Activated CD4-positive, alpha-beta T cell treated with anti-CD3 and anti-CD28 coated beads, Interleukin-2, amount 10 ng/mL, durations not matched to agents 7 days and 5 days (primary cell): Measurements from ENCODE around the gene LZTFL1. TPM values are rescaled to one million over a fixed set of nuclear protein-coding genes. Genes with fewer than 3 reads are reported as not detected.
"Not testable (repeated sequence)": the region's sequence is repeated elsewhere in the genome, so short reads cannot be mapped to it uniquely, and the experiment has no call there.

Experiments
- CTCF ChIA-PET: fragments of 350-600 bp; sonication (Branson Sonifier 250); formaldehyde crosslinking; loops from one replicate; lab custom pipeline; 2021; ENCODE audit warnings: antibody characterized with exemption; lab: Charles Lee
- POLR2A ChIA-PET: fragments of 350-600 bp; sonication (Branson Sonifier 250); formaldehyde crosslinking; loops from one replicate; lab custom pipeline; 2021; ENCODE audit warnings: antibody characterized with exemption; lab: Charles Lee
- DNase-seq: peaks from one replicate; pipeline ENCODE4 v3.0.0-alpha.2; 2020
- H3K27ac Mint-ChIP-seq: one replicate; pipeline ENCODE4 v1.8.0; 2021; ENCODE audit warnings: mild to moderate bottlenecking, moderate library complexity, mixed read lengths
- H3K27me3 Mint-ChIP-seq: one replicate; pipeline ENCODE4 v1.8.0; 2021; ENCODE audit warnings: mixed read lengths
- H3K36me3 Mint-ChIP-seq: one replicate; pipeline ENCODE4 v1.8.0; 2021; ENCODE audit warnings: low read depth, mixed read lengths
- H3K4me1 Mint-ChIP-seq: one replicate; pipeline ENCODE4 v1.8.0; 2021; ENCODE audit warnings: mixed read lengths
- H3K4me3 Mint-ChIP-seq: one replicate; pipeline ENCODE4 v1.8.0; 2021; ENCODE audit warnings: mild to moderate bottlenecking, moderate library complexity, mixed read lengths
- H3K9me3 Mint-ChIP-seq: one replicate; pipeline ENCODE4 v1.8.0; 2021; ENCODE audit warnings: mixed read lengths
- total RNA-seq, 2 experiments: library from RNA; stranded (reverse); gene quantifications; one replicate each; pipeline ENCODE4 v1.2.3, GENCODE V29; 2021

Gene LZTFL1
- total RNA-seq, 2 experiments from 2014 or later: 6.3 to 7.7 TPM

- Mint-ChIP-seq H3K36me3 (peaks cover 12% of the 10 kb centered on the region), H3K27ac (no peak overlapping the region)
- POLR2A ChIA-PET: no interaction called here
Measured at GRCh38 chr3:45860481-45860880, 18.6 kb upstream of the LZTFL1 start.

DNA sequence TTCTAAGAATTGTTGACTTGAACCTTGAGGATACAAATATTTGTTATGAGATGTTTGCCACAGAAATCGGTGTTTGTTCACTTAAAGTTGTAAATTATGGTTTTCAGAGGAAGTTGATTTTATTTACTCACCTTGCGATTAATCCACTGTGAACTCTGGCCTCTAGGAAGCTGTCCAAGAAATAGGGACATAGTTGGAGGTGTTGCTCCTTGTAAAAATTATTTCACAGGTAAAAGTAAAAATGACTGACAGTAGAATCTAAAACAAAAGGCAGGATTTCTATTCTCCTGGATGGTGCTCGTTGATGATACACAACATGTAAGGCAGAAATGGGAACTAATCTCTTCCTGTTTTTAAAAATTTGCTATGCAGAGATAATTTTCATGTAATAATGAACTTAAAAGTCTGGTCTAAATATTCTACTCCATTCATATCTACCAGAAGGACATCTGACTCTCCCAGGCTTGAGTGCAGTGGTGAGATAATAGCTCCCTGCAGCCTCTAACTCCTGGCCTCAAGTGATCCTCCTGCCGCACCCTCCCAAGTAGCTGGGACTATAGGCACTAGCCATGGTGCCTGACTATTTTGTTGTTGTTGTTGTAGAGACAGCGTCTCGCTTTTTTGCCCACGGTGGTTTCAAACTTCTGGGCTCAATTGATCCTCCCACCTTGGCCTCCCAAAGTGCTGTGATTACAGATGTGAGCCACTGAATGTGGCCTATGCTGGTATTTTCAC lies 17.1 kb upstream of the LZTFL1 start:
- ChIA-PET POLR2A (no interaction called here), CTCF (no interaction called here)
- Mint-ChIP-seq H3K4me1 (peaks cover 21% of the 10 kb centered on the region), H3K36me3 (peaks cover 12% of the 10 kb centered on the region), H3K27me3 (peaks cover 76% of the 10 kb centered on the region), H3K4me3 (no peak overlapping the region), H3K9me3 (peaks cover 14% of the 10 kb centered on the region), H3K27ac (no peak overlapping the region)
- no peak for DNase-seq

More at GRCh38 chr3:45860481-45860880, 18.6 kb upstream of the LZTFL1 start:
- DNase-seq: no peak
- H3K4me3 Mint-ChIP-seq: no peak overlapping the region
- peaks cover 31% of the 10 kb centered on the region for H3K4me1 Mint-ChIP-seq
- peaks cover 13% of the 10 kb centered on the region for H3K9me3 Mint-ChIP-seq
- CTCF ChIA-PET: interaction anchor here (0.5 kb wide), 1 partner anchor 349 kb away, joined by 3 read pairs; no protein-coding TSS in a partner anchor
- H3K27me3 Mint-ChIP-seq: peaks cover 76% of the 10 kb centered on the region

GRCh38 chr3:45857024-45857423 lies 15.1 kb upstream of the LZTFL1 start:
- H3K9me3 Mint-ChIP-seq, H3K4me3 Mint-ChIP-seq, H3K36me3 Mint-ChIP-seq, H3K27ac Mint-ChIP-seq, CTCF ChIA-PET, POLR2A ChIA-PET, DNase-seq: not testable (repeated sequence)
- H3K4me1 Mint-ChIP-seq: peaks cover 26% of the 10 kb centered on the region
- H3K27me3 Mint-ChIP-seq: peaks cover 73% of the 10 kb centered on the region

DNA sequence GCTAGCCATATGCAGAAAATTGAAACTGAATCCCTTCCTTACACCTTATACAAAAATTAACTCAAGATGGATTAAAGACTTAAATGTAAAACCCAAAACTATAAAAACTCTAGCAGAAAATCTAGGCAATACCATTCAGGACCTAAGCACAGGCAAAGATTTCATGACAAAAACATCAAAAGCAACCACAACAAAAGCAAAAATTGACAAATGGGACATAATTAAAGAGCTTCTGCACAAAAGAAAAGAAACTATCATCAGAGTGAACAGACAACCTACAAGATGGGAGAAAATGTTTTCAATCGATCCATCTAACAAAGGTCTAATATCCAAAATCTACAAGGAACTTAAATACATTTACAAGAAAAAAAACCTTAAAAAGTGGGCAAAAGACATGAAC lies 14.4 kb upstream of the LZTFL1 start:
- POLR2A ChIA-PET, H3K4me3 Mint-ChIP-seq, DNase-seq, CTCF ChIA-PET, H3K36me3 Mint-ChIP-seq, H3K9me3 Mint-ChIP-seq, H3K27ac Mint-ChIP-seq: not testable (repeated sequence)
- Mint-ChIP-seq H3K4me1 (peaks cover 24% of the 10 kb centered on the region), H3K27me3 (peaks cover 70% of the 10 kb centered on the region)

DNA sequence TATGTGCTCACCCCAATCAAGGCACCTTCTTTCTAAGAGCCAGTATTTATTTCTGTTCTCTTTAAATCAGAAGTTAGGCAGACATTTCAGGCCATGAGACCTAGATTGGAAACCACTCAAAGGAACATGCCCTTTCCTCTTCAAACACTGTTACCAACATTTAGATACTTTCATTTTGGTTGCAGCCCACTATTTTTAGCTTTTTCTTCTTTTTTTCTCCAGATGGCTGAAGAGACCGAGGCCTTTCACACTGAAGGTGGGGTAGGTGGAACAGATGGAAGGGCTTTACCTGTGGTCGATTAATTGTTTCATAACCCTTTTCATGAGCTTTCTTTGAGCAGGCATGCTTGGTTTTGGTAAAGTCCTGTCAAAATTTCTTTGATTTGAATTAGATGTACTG lies 10.9 kb upstream of the LZTFL1 start:
- H3K4me3 Mint-ChIP-seq: no peak overlapping the region
- POLR2A ChIA-PET: no interaction called here
- peaks cover 18% of the 10 kb centered on the region for H3K4me1 Mint-ChIP-seq
- no peak overlapping the region for H3K27ac Mint-ChIP-seq
- DNase-seq: no peak
- H3K36me3 Mint-ChIP-seq: peaks cover 2% of the 10 kb centered on the region
- H3K9me3 Mint-ChIP-seq: peaks cover 6% of the 10 kb centered on the region
- H3K27me3 Mint-ChIP-seq: peaks cover 75% of the 10 kb centered on the region
- CTCF ChIA-PET: interaction anchor here (1.1 to 1.4 kb wide), 2 partner anchors 11 to 12 kb away, joined by 3 read pairs; no protein-coding TSS in a partner anchor

DNA sequence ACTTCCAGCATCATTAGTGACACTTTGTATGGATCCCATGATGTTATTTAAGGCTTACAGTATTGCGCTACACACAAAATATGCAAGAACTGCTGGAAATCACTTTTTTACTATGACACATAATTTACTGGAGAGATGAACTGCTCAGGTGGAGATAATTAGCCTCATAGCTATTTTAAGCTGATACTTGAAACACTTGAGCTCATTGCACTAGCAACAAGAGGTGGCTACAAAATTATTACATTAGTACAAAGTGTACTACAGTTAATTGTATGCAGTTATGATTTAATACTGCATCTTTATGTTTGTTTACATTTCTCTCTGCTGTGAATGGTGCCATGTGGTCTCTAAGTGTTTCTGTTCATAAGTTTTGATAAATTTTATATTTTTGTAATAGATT lies 6.5 kb upstream of the LZTFL1 start:
- Mint-ChIP-seq H3K27me3 (peaks cover 72% of the 10 kb centered on the region), H3K9me3 (no peaks in the 10 kb centered on the region), H3K36me3 (no peaks in the 10 kb centered on the region), H3K27ac (no peak overlapping the region), H3K4me1 (peaks cover 17% of the 10 kb centered on the region), H3K4me3 (no peak overlapping the region)
- ChIA-PET CTCF (interaction anchor here (0.5 to 1.9 kb wide), 4 partner anchors 11 to 1949 kb away, joined by 3 to 4 read pairs (median 4); no protein-coding TSS in a partner anchor), POLR2A (no interaction called here)
- DNase-seq: no peak

DNA sequence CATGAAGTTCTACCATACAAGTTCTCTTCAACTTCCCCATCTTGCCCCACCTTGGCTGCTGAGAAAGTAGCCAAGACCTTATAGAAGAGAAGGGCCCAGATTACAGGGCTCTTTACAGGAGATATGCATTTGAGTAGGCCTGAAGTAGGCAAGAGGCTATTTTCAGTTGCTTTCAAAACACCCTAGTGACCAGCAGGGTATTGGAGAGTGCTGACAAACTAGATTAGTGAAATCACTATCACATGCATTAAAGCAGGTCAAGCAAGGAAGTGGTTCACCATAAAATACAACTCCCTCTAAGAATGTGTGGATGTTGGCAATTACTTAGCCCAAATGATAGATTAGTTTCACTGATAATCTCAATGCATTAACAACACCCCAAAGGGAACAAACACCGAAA lies 2.7 kb upstream of the LZTFL1 start:
- peaks cover 56% of the 10 kb centered on the region for H3K27me3 Mint-ChIP-seq
- H3K4me3 Mint-ChIP-seq: no peak overlapping the region
- peaks cover 27% of the 10 kb centered on the region for H3K4me1 Mint-ChIP-seq
- ChIA-PET CTCF (interaction anchor here (0.7 kb wide), 1 partner anchor 228 kb away, joined by 3 read pairs; no protein-coding TSS in a partner anchor), POLR2A (no interaction called here)
- no peaks in the 10 kb centered on the region for H3K36me3 Mint-ChIP-seq
- no peaks in the 10 kb centered on the region for H3K9me3 Mint-ChIP-seq
- DNase-seq: no peak
- H3K27ac Mint-ChIP-seq: no peak overlapping the region

DNA sequence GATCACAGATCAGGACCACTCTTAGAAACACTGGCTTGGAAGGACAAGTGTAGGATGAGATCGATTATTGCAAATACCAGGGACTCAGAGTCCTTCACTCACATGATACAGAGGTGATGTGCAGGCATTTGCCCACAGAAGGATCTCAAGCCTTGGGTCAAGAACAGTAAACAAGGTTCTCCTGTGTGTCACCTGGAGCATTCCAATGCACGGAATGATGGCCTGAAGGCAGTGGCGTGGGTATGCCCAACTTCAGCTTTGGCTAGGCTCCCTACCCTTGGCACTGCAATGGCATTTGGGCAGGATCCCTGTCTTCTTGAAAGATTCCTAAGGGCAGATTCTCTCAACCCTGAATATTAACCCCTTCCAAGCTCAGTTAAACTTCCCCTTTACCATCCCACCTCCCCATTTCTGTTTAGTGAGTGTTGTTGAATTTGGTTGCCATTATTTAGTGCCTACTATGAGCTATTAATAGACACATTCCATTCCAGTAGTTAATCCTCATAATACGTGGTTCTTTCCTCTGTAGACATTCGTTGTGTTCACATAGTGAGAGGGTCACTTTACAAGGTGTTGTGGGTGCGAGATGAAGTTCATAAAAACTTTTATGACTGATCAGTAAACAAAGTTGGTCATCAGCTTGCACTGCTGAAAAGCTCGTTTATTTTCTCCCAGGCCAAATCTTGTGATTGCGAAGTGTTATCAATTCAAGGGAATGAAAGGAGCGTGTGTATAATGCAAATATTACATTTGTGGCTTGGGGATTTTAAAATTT lies 1.1 kb upstream of the LZTFL1 start:
- peaks cover 27% of the 10 kb centered on the region for H3K4me1 Mint-ChIP-seq
- no peak overlapping the region for H3K4me3 Mint-ChIP-seq

GRCh38 chr3:45841420-45841756 lies 531 bp downstream of the LZTFL1 start:
- Mint-ChIP-seq H3K4me3 (peak overlapping the region; percentile 91), H3K27me3 (peaks cover 42% of the 10 kb centered on the region), H3K4me1 (peaks cover 27% of the 10 kb centered on the region), H3K9me3 (no peaks in the 10 kb centered on the region), H3K27ac (peak overlapping the region; percentile 88), H3K36me3 (no peaks in the 10 kb centered on the region)
- peak; percentile 28 for DNase-seq
- ChIA-PET POLR2A (no interaction called here), CTCF (interaction anchor here (0.9 to 1.4 kb wide), 3 partner anchors 12 to 236 kb away, joined by 3 to 4 read pairs (median 3); no protein-coding TSS in a partner anchor)

More for the DNA sequence above, 1.1 kb upstream of the LZTFL1 start:
- no peak for DNase-seq
- no peaks in the 10 kb centered on the region for H3K9me3 Mint-ChIP-seq
- no peaks in the 10 kb centered on the region for H3K36me3 Mint-ChIP-seq
- peaks cover 57% of the 10 kb centered on the region for H3K27me3 Mint-ChIP-seq
- ChIA-PET CTCF (interaction anchor here (1.1 to 1.2 kb wide), 2 partner anchors 22 to 96 kb away, joined by 3 to 4 read pairs; no protein-coding TSS in a partner anchor), POLR2A (interaction anchor here (0.7 kb wide), 1 partner anchor 35 kb away, joined by 4 read pairs; no protein-coding TSS in a partner anchor)
- H3K27ac Mint-ChIP-seq: no peak overlapping the region

DNA sequence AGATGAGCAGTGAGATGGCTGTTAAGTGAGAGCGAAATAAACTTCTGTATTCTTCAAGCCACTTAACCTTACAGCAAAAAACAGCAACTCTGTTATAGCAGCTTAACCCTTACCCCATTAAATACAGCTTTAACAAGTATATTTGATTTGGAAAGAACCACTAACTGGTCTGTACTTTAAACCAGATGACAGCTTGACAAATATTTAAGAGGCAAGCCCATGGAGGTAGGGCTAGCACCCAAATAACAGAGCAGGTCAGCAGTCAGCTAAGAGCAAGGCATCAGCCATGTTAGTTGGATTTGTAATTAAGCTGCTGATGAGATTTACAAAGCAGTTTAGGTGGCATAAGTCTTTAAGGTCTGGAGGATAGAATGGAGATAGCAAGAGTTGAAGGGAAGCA lies 3.5 kb downstream of the LZTFL1 start:
- Mint-ChIP-seq H3K27ac (peak overlapping the region; percentile 15), H3K9me3 (no peaks in the 10 kb centered on the region), H3K27me3 (peaks cover 25% of the 10 kb centered on the region), H3K4me3 (no peak overlapping the region), H3K36me3 (no peaks in the 10 kb centered on the region), H3K4me1 (peaks cover 22% of the 10 kb centered on the region)
- CTCF ChIA-PET: interaction anchor here (1.0 kb wide), 1 partner anchor 35 kb away, joined by 3 read pairs; no protein-coding TSS in a partner anchor
- DNase-seq: no peak
- POLR2A ChIA-PET: no interaction called here

DNA sequence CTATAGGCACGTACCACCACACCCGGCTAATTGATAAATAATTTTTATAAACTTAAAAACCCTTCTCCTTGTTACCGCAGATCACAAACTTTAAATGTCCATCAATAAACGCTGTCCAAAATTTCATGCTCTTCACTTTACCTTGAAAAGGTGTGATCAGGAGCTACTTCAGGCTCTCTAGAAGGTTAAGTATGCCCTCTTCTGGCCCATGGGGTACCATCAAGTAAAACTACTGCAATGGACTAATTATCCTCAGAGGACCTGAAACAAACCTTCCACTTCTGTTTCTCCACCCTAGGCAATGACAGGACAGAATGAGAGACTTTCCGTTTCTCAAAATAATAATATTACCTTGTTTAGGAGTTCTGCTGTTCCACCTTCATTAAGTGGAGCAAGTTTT lies 9.2 kb downstream of the LZTFL1 start:
- Mint-ChIP-seq H3K36me3 (peaks cover 2% of the 10 kb centered on the region), H3K4me1 (peaks cover 2% of the 10 kb centered on the region), H3K27ac (no peak overlapping the region), H3K9me3 (no peaks in the 10 kb centered on the region), H3K4me3 (no peak overlapping the region), H3K27me3 (no peaks in the 10 kb centered on the region)
- CTCF ChIA-PET: interaction anchor here (1.0 to 2.2 kb wide), 3 partner anchors 18 to 246 kb away, joined by 3 to 5 read pairs (median 5); no protein-coding TSS in a partner anchor
- peak; percentile 19 for DNase-seq
- POLR2A ChIA-PET: no interaction called here

DNA sequence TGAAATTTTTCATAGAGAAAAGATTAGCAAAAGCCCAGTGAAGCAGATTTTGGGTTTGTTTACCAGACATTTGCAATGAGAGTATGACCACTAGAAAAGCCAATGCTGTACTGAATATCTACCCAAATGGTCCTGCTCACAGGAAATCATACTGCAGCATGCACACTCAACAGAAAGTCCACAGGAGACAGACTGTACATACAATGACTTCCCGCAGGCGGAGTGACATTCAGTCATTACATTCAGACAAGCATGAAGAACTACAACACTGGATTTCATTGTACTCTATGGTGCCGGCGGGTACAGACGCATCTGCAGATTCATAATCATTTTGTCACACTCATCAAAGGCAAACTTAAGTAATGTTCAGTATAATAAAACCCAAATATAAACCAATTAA lies 11.8 kb downstream of the LZTFL1 start:
- ChIA-PET CTCF (no interaction called here), POLR2A (no interaction called here)
- peaks cover 2% of the 10 kb centered on the region for H3K36me3 Mint-ChIP-seq
- H3K4me3 Mint-ChIP-seq: no peak overlapping the region
- H3K27me3 Mint-ChIP-seq: no peaks in the 10 kb centered on the region
- no peak overlapping the region for H3K27ac Mint-ChIP-seq
- H3K9me3 Mint-ChIP-seq: no peaks in the 10 kb centered on the region
- H3K4me1 Mint-ChIP-seq: peaks cover 2% of the 10 kb centered on the region
- no peak for DNase-seq
